NCI-H2227 treated with DMSO at 0.1 percent for 48 hours (cell line): Measurements from ENCODE around the gene PDAP1.
"Not testable (repeated sequence)": the region's sequence is repeated elsewhere in the genome, so short reads cannot be mapped to it uniquely, and the experiment has no call there.

Source experiments
- DNase-seq: peaks from one replicate; lab custom pipeline; 2025; lab: John Stamatoyannopoulos, UW

PDAP1 gene

GRCh38 chr7:99396418-99397296 lies 11.7 kb downstream of the PDAP1 start:
- DNase-seq: no peak

- DNase-seq: no peak
These were observed 12.6 kb downstream of the PDAP1 start for GRCh38 chr7:99395616-99396327.

- DNase-seq: no peak
These were observed 14.3 kb downstream of the PDAP1 start for GRCh38 chr7:99394188-99394502.

- peak; percentile 99 for DNase-seq
These were observed 14.8 kb downstream of the PDAP1 start for GRCh38 chr7:99393355-99394187.

GRCh38 chr7:99392659-99393354 lies 15.6 kb downstream of the PDAP1 start:
- DNase-seq: peak; percentile 99

- no peak for DNase-seq
These were observed 16.4 kb downstream of the PDAP1 start for GRCh38 chr7:99392046-99392445.

GRCh38 chr7:99390941-99391602 lies 17.3 kb downstream of the PDAP1 start:
- DNase-seq: no peak

GRCh38 chr7:99389772-99390171 lies 18.6 kb downstream of the PDAP1 start:
- no peak for DNase-seq

GRCh38 chr7:99387912-99388311 lies 20.5 kb downstream of the PDAP1 start:
- no peak for DNase-seq

- not testable (repeated sequence) for DNase-seq
These were observed 21.2 kb downstream of the PDAP1 start for GRCh38 chr7:99387239-99387635.

- DNase-seq: no peak
These were observed 21.7 kb downstream of the PDAP1 start for GRCh38 chr7:99386584-99387238.

GRCh38 chr7:99385564-99385963 lies 22.8 kb downstream of the PDAP1 start:
- DNase-seq: no peak

GRCh38 chr7:99384523-99384922 lies 23.9 kb downstream of the PDAP1 start:
- no peak for DNase-seq

GRCh38 chr7:99383791-99384370 lies 24.5 kb downstream of the PDAP1 start:
- no peak for DNase-seq

- no peak for DNase-seq
These were observed 25.2 kb downstream of the PDAP1 start for GRCh38 chr7:99383203-99383602.

- DNase-seq: no peak
These were observed 26.7 kb downstream of the PDAP1 start for GRCh38 chr7:99381664-99382075.

- no peak for DNase-seq
These were observed 27.4 kb downstream of the PDAP1 start for GRCh38 chr7:99380823-99381663.

GRCh38 chr7:99380032-99380822 lies 28.2 kb downstream of the PDAP1 start:
- no peak for DNase-seq

- DNase-seq: not testable (repeated sequence)
These were observed 28.7 kb downstream of the PDAP1 start for GRCh38 chr7:99379693-99380031.
